ENCODE results near the gene SLC2A9. TPM values are rescaled to one million over a fixed set of nuclear protein-coding genes. Genes with fewer than 3 reads are reported as not detected.

The SLC2A9 gene
- total RNA-seq, 2 donors from 2014 or later, result 1.6 to 8.6 TPM

GRCh38 chr4:10006231-10006600 is 15.1 kb downstream of the SLC2A9 start:
- no peaks in the 10 kb centered on the region for H3K27me3 ChIP-seq
- intact Hi-C loops (cut with DNase I), result no loop called here
- peak overlapping the region; percentile 21 to 86 (median 75) for H3K27ac ChIP-seq
- H3K9me3 ChIP-seq, result no peaks in the 10 kb centered on the region
- no peak overlapping the region for H3K4me3 ChIP-seq
- no peaks in the 10 kb centered on the region for H3K36me3 ChIP-seq (replicated peaks in 1 of 2; ENCODE audit: insufficient read depth in 1 of 2, low read depth in 2 of 2)
- peak; percentile 86 for ATAC-seq
- TF ChIP-seq POLR2A (IDR thresholded peaks at IDR 0.05), result peak in 1 of 3 donors; percentile 37
- TF ChIP-seq CTCF (IDR thresholded peaks at IDR 0.05), result no peak
- WGBS, 2 donors, result 9 to 12% methylated on average over 6 of the region's 6 CpGs
- H3K4me1 ChIP-seq, result peaks cover 51% of the 10 kb centered on the region
- DNase-seq, result peak; percentile 42 to 82 (median 68)

GRCh38 chr4:10005632-10006031 is 15.7 kb downstream of the SLC2A9 start:
- intact Hi-C loops (cut with DNase I), result no loop called here
- peak overlapping the region in 3 of 4 donors; percentile 72 to 86 (median 78) for H3K27ac ChIP-seq
- WGBS, 2 donors, result 43 to 47% methylated on average over 4 of the region's 4 CpGs
- no peaks in the 10 kb centered on the region for H3K27me3 ChIP-seq
- peaks cover 52% of the 10 kb centered on the region for H3K4me1 ChIP-seq
- ATAC-seq (no peak), DNase-seq (no peak)
- H3K9me3 ChIP-seq, result no peaks in the 10 kb centered on the region
- TF ChIP-seq POLR2A (IDR thresholded peaks at IDR 0.05) (no peak), CTCF (IDR thresholded peaks at IDR 0.05) (no peak)
- no peaks in the 10 kb centered on the region for H3K36me3 ChIP-seq (replicated peaks in 1 of 2; ENCODE audit: insufficient read depth in 1 of 2, low read depth in 2 of 2)
- H3K4me3 ChIP-seq, result no peak overlapping the region

- no peak overlapping the region for H3K4me3 ChIP-seq
- peaks cover 52% of the 10 kb centered on the region for H3K4me1 ChIP-seq
- H3K27ac ChIP-seq, result no peak overlapping the region
- no peak for DNase-seq
- no peaks in the 10 kb centered on the region for H3K27me3 ChIP-seq
- no peak for ATAC-seq
- 74 to 80% methylated on average over 2 of the region's 2 CpGs for WGBS, 2 donors
- TF ChIP-seq POLR2A (IDR thresholded peaks at IDR 0.05) (no peak), CTCF (IDR thresholded peaks at IDR 0.05) (no peak)
- H3K9me3 ChIP-seq, result no peaks in the 10 kb centered on the region
- intact Hi-C loops (cut with DNase I), result no loop called here
- no peaks in the 10 kb centered on the region for H3K36me3 ChIP-seq (replicated peaks in 1 of 2; ENCODE audit: insufficient read depth in 1 of 2, low read depth in 2 of 2)
Measured at GRCh38 chr4:10003666-10004065, 17.6 kb downstream of the SLC2A9 start.

GRCh38 chr4:10002278-10002677 is 19.0 kb downstream of the SLC2A9 start:
- no peak overlapping the region for H3K4me3 ChIP-seq
- TF ChIP-seq POLR2A (IDR thresholded peaks at IDR 0.05) (no peak), CTCF (IDR thresholded peaks at IDR 0.05) (no peak)
- ATAC-seq (peak; percentile 25), DNase-seq (peak in 1 of 4 donors; percentile 27)
- peaks cover 40% of the 10 kb centered on the region for H3K4me1 ChIP-seq
- WGBS, 2 donors, result 10 to 19% methylated on average over 2 of the region's 2 CpGs
- H3K9me3 ChIP-seq, result no peaks in the 10 kb centered on the region
- no peaks in the 10 kb centered on the region for H3K27me3 ChIP-seq
- intact Hi-C loops (cut with DNase I), result no loop called here
- H3K27ac ChIP-seq, result peak overlapping the region in 1 of 4 donors; percentile 30
- H3K36me3 ChIP-seq (replicated peaks in 1 of 2; ENCODE audit: insufficient read depth in 1 of 2, low read depth in 2 of 2), result no peaks in the 10 kb centered on the region

- Histone ChIP-seq H3K27ac (peak overlapping the region in 1 of 4 donors; percentile 13), H3K4me3 (no peak overlapping the region), H3K36me3 (replicated peaks in 1 of 2; ENCODE audit: insufficient read depth in 1 of 2, low read depth in 2 of 2) (no peaks in the 10 kb centered on the region), H3K27me3 (no peaks in the 10 kb centered on the region), H3K9me3 (no peaks in the 10 kb centered on the region), H3K4me1 (peaks cover 36% of the 10 kb centered on the region)
- ATAC-seq, result no peak
- intact Hi-C loops (cut with DNase I), result no loop called here
- TF ChIP-seq CTCF (IDR thresholded peaks at IDR 0.05) (no peak), POLR2A (IDR thresholded peaks at IDR 0.05) (no peak)
- 91 to 95% methylated on average over 4 of the region's 4 CpGs for WGBS, 2 donors
- no peak for DNase-seq
Measured at GRCh38 chr4:10001757-10002156, 19.5 kb downstream of the SLC2A9 start.
